Stimulated activated CD8-positive, alpha-beta memory T cell treated with anti-CD3 and anti-CD28 coated beads, Interleukin-15, amount 100 ng/mL, for 4 hours (primary cell): ENCODE measurements around the gene TMEM120B.
A peak's percentile ranks its signal among the peaks of the same experiment; 100 is the strongest.
"Not testable (repeated sequence)": the region's sequence is repeated elsewhere in the genome, so short reads cannot be mapped to it uniquely, and the experiment has no call there.

Experiments
- DNase-seq, 2 donors: peaks; one replicate each; pipeline ENCODE4 v3.0.0-alpha.2; 2020; ENCODE audit warnings: low read depth in 2 of 2

The TMEM120B gene

DNA sequence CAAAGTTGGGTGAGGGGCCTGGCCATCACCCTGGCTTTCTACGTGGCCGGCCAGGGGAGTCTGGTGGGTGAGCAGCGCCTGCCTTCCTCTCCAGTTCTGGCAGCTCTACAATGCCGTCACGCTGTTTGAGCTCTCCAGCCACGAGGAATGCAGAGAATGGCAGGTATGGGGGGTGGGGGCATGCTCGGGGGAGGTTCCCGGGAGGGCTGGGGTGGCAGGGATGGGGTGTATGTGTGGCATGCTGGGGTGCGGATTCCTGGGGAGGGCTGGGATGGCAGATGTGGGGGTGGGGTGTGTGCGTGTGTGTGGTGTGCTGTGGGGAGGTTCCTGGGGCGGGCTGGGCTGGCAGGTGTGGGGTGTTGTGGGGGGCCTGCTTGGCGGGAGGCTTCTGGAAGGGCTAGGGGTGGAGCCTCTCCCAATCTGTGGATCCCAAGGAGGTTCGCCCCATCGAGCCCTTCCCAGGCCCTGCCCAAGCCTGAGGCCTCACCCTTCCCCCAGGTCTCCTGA is 62.5 kb downstream of the TMEM120B start:
- no peak for DNase-seq

- no peak for DNase-seq
These were observed 62.9 kb downstream of the TMEM120B start for GRCh38 chr12:121775501-121775900.

DNA sequence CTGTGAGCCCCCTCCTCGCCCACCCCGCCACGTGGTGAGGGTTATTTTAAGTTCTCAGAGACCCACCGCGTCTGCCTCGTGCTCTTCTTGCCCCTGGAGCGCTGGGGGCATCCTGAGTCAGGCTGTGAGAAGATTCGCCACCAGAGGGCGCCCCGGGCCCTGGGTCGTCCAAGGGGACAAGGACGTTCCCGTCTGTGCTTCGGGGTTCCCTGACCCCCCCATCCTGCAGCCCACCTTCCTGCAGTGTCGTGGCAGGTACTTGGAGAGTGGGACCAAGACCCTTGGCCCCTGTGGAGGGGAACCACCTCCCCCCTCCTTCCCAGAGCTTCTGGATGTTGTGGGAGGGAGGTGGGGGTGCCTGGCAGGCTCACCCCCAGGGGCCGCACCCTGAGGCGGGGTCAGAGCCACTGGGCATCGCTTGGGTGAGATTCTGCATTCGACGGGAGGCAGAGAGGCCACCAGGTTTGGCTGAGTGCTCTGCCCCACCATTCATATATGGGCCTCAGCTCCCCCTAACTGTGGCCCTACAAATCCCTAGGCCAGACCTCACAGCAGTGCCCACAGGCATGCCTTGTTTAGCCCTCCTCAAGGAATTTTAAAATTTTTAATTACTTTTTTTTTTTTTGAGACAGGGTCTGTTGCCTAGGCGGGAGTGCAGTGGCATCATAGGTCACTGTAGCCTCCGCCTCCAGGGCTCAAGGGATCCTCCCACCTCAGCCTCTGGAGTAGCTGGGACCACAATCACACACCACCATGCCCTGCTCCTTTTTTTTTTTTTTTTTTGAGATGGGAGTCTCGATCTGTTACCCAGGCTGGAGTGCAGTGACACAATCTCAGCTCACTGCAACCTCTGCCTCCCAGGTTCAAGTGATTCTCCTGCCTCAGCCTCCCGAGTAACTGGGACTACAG is 63.9 kb downstream of the TMEM120B start:
- DNase-seq: peak; percentile 68 to 75

DNA sequence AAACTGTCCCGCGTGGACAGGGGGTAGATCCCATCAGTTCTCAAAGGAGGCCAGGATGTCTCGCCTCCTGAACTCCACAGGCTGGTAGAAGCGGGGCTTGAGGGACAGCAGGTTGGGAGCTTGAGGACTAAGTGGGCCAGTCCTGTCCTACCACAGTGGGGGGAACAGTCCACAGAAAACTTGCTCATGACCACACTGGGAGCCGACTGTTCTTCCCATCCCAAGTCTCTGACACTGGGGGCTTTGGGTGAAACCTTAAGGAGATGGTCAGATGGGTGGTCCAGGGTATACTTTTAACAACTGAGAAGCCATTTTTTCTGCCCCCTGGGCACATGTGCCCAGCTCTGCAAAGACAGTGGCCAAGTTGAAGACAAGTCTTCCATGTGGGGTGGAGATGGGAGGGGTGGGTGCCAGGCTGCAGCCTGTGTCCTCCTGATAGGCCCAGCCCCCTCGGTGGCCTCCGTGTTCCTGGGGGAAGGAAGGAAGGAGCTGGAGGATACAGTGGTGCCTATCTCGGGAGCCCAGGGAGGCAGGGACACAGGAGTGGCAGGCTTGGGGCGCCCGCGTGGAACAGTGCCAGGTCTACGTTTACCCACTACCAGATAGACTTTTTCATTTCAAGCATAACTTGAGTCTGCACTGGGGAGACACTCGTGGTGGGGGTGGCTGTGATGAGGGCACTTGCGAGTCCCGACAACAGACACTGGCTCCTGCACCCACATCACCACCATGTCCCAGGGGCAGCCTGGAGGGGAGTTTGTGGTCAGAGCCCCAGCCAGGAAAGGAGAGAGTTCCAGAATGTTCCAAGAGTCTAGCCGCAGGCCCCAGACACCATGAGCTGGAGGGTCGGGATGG is 66.2 kb downstream of the TMEM120B start:
- no peak for DNase-seq

DNA sequence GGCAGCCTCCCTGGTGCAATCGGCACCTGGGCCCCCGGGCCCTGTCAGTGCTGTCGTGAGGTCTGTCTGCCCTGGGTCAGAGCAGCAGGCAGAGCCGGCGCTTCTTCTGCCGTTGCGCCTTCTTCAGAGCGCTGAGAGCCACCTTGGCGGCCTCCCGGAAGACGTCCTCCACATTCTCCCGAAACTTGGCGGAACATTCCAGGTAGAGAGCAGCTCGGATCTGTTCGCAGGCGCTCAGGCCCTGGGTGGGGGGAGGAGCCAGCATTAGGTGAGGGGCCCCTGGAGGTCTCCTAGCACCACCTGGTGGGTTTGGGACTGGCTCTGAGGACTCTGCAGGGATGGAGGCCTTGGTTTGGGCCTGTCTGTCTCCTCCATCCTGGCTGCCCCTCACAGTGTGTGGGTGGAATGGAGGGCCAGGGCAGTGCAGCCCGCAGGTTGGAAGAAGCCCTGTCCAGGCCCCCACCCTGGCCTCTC is 66.9 kb downstream of the TMEM120B start:
- DNase-seq: no peak

GRCh38 chr12:121780429-121780828 is 67.9 kb downstream of the TMEM120B start:
- DNase-seq: no peak

GRCh38 chr12:121781484-121781997 is 69.0 kb downstream of the TMEM120B start:
- no peak for DNase-seq

- DNase-seq: no peak
These were observed 69.7 kb downstream of the TMEM120B start for GRCh38 chr12:121781998-121782979.

GRCh38 chr12:121783766-121784165 is 71.2 kb downstream of the TMEM120B start:
- no peak for DNase-seq

DNA sequence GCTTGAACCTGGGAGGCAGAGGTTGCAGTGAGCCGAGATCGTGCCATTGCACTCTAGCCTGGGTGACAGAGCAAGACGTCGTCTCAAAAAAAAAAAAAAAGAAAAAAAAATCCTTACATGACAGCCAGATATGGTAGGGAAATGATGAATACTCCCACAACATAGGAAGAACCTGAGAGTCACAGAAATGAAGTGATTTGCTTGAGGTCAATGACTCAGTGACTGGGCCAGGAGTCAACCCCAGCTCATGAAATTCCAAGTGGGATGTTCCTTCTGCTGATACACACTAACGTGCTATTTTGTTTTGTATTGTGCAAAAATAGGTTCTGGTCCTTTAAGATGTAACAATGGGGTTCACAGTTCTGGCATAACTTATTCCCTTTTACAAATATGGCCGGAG is 71.9 kb downstream of the TMEM120B start:
- DNase-seq: no peak

GRCh38 chr12:121786440-121786825 is 73.9 kb downstream of the TMEM120B start:
- DNase-seq: no peak

DNA sequence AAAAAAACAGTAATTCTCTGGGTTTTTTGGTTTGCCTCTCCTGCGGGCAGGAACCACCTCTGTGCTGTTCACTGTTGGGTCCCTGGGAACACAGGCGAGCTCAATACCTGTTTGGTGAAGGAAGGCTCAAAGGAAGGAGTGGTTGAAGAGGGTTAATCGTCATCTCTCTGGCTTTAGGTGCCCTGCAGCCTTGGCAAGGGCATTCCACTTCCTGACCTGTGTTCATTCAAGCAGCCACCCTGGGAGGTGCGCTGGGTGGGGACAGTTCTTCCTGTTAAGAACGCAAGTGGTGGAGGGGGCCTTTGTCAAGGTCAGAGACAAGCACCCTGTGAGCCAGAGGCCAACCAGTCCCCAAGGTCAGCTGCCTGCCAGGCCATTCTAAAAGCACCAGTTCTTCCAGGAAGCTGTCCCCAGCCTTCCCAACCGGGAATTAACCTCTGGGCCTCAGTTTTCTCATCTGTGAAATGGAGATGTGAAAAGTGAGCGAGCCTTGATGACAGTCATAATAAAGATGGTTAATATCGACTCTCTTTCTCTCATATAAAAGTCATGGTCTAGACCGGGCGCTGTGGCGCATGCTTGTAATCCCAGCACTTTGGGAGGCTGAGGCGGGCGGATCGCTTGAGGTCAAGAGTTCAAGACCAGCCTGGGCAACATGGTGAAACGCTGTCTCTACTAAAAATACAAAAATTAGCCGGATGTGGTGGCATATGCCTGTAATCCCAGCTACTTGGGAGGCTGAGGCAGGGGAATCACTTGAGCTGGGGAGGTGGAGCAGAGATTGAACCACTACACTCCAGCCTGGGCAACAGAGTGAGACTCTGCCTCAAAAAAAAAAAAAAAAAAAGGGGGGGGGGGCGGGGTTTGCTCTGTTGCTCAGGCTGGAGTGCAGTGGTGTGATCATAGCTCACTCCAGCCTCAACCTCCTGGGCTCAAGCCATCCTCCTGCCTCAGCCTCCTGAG is 74.8 kb downstream of the TMEM120B start:
- no peak for DNase-seq

DNA sequence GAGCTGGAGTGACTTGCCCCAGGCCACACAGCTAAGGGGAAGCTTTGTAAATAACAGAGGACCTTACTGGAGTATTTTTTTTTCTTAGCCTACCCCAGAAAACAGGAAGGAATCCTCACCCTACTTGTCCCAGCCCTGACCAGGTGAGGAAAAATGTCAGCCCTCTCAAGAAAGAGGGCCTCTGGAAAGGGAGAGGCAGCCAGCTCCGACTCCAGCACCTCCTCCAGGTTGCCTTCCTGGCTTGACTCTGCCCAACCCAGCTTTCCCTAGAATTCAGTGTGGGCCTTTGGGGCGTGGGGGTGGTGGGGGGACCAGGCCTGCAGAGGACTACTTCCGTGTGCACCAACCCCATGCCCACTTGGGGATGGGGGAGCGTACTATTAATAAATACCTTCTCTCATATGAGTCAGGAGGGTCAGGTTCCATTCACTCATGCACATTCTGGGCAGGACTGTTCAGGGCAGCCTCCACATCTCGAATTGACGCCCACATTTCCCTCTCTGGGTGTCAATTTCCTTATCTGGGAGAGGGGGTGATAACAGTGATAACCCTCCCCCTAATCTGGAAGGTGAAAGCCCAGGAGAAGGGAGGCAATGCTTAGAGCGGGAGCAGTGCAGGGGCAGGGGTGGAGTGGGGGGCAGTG is 75.7 kb downstream of the TMEM120B start:
- no peak for DNase-seq

DNA sequence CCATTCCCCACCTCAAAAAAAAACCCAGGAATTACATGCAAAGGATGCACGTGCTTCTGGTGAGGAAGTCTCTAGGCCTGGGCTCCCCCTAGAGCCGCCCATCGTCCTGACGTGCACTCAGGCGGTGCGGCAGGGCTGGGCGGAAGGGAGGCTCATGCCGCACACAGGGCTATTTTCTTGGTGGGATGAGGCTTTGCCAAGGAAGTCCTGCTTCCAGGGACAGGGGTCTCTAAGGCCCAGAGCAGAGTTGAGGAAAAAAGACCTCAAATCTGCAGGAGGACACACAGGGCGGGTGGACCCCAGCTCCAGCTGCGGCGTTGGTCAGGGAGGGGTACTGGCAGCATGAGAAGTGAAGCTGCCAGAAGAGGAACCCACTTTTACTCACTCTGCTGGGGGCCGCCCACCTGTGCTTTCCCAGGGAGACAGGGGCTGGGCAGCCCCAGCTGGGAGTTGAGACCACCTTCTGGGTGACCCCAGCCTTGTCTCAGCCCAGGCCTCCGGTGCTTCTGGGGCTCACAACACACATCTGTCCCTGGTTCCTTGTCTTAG is 76.8 kb downstream of the TMEM120B start:
- DNase-seq: no peak

GRCh38 chr12:121789800-121790728 is 77.5 kb downstream of the TMEM120B start:
- peak; percentile 92 to 93 for DNase-seq

DNA sequence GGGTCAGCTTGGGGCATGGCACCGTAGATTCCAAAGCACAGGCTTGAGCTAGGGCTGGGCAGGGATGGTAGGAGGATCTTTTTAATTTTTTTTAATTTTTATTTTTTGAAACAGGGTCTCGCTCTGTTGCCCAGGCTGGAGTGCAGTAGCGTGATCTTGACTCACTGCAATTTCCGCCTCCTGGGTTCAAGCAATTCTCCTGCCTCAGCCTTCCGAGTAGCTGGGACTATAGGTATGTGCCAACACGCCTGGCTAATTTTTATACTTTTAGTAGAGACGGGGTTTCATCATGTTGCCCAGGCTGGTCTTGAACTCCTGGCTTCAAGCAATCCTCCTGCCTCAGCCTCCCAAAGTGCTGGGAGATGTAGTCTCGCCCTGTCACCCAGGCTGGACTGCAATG is 78.2 kb downstream of the TMEM120B start:
- DNase-seq: not testable (repeated sequence)

GRCh38 chr12:121791671-121792551 is 79.4 kb downstream of the TMEM120B start:
- no peak for DNase-seq
